ENCODE results near the gene CDH13.

The CDH13 gene

GRCh38 chr16:82695806-82696205 is 69.0 kb downstream of the CDH13 start:
- H3K27ac ChIP-seq (ENCODE audit: low read length): no peak overlapping the region
- no peak for DNase-seq (ENCODE audit: low read depth, low spot score)
- H3K36me3 ChIP-seq (ENCODE audit: control insufficient read depth, insufficient read depth, low read length): no peaks in the 10 kb centered on the region
- H3K27me3 ChIP-seq (ENCODE audit: control insufficient read depth, insufficient read depth, low read length): no peaks in the 10 kb centered on the region
- no peak overlapping the region for H3K4me3 ChIP-seq (ENCODE audit: low read length)
- H3K9me3 ChIP-seq (ENCODE audit: control insufficient read depth, insufficient read depth, low read length): no peaks in the 10 kb centered on the region
- H3K4me1 ChIP-seq (ENCODE audit: control insufficient read depth, insufficient read depth, low read length): no peaks in the 10 kb centered on the region
- WGBS (ENCODE audit: insufficient coverage, insufficient read length): no CpG with 5 or more reads among the region's 1 CpG

DNA sequence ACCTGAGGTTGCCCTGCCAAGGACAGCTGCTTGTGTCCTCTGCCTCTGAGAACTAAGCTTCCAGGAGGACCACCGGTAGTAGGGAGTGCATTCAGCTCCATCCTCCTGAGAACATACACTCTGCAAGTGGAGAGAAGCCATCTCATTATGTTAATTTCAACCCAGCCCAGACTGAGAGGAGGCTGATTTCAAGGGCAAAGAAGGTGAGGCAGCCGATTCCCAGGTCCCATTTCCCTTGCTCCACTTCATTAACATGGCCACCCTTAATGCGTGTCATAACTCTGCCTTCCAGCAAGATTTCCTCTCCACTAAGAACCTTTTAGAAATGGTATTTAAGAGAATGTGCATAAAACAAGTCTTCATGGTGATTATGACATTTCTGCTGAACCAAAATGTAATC is 72.5 kb downstream of the CDH13 start:
- H3K9me3 ChIP-seq (ENCODE audit: control insufficient read depth, insufficient read depth, low read length): no peaks in the 10 kb centered on the region
- H3K4me3 ChIP-seq (ENCODE audit: low read length): no peak overlapping the region
- no peak overlapping the region for H3K27ac ChIP-seq (ENCODE audit: low read length)
- H3K4me1 ChIP-seq (ENCODE audit: control insufficient read depth, insufficient read depth, low read length): no peaks in the 10 kb centered on the region
- no CpG with 5 or more reads among the region's 3 CpGs for WGBS (ENCODE audit: insufficient coverage, insufficient read length)
- H3K36me3 ChIP-seq (ENCODE audit: control insufficient read depth, insufficient read depth, low read length): no peaks in the 10 kb centered on the region
- no peak for DNase-seq (ENCODE audit: low read depth, low spot score)
- no peaks in the 10 kb centered on the region for H3K27me3 ChIP-seq (ENCODE audit: control insufficient read depth, insufficient read depth, low read length)

DNA sequence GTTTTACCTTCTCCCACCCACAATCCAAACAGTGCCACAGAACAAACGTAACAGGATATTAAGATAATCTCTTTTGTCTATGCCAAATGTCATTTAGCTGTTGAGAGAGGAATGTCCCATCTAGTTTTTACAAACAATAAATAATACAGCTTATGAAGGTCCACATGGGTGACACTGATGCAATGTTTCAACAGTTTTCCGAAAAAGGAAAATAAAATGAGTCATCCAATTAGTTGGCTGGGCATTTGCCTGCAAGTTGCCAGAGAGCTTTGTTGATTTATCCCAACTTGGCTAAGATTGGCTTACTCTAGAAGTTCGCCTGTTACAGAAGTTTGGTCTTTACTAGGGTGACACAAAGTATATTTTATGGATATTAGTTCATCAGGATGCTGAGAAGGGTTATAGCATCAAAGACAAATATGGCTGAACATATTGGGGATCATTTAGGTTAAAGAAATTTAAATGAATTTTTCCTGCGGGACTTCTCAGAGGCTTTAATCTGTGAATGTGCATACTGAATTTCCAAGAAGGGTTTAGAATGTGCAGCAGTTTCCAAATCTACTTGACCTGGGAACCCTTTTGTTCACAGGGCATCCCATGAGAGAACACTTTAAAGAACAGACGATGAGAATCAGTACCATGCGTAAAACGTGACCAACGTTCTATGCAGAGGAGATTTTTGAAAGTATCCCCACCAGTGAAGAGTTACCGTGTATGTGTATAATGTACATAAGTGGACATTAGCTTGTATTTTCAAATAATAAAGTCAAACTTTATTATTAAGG is 73.1 kb downstream of the CDH13 start:
- no peaks in the 10 kb centered on the region for H3K9me3 ChIP-seq (ENCODE audit: control insufficient read depth, insufficient read depth, low read length)
- H3K4me1 ChIP-seq (ENCODE audit: control insufficient read depth, insufficient read depth, low read length): no peaks in the 10 kb centered on the region
- no peaks in the 10 kb centered on the region for H3K36me3 ChIP-seq (ENCODE audit: control insufficient read depth, insufficient read depth, low read length)
- no peak overlapping the region for H3K4me3 ChIP-seq (ENCODE audit: low read length)
- no peaks in the 10 kb centered on the region for H3K27me3 ChIP-seq (ENCODE audit: control insufficient read depth, insufficient read depth, low read length)
- WGBS (ENCODE audit: insufficient coverage, insufficient read length): no CpG with 5 or more reads among the region's 9 CpGs
- H3K27ac ChIP-seq (ENCODE audit: low read length): no peak overlapping the region
- no peak for DNase-seq (ENCODE audit: low read depth, low spot score)

- Histone ChIP-seq H3K27ac (ENCODE audit: low read length) (no peak overlapping the region), H3K9me3 (ENCODE audit: control insufficient read depth, insufficient read depth, low read length) (no peaks in the 10 kb centered on the region), H3K27me3 (ENCODE audit: control insufficient read depth, insufficient read depth, low read length) (no peaks in the 10 kb centered on the region), H3K36me3 (ENCODE audit: control insufficient read depth, insufficient read depth, low read length) (no peaks in the 10 kb centered on the region), H3K4me1 (ENCODE audit: control insufficient read depth, insufficient read depth, low read length) (no peaks in the 10 kb centered on the region), H3K4me3 (ENCODE audit: low read length) (no peak overlapping the region)
- WGBS (ENCODE audit: insufficient coverage, insufficient read length): no CpG with 5 or more reads among the region's 5 CpGs
- DNase-seq (ENCODE audit: low read depth, low spot score): no peak
Observed at GRCh38 chr16:82700541-82701235, 73.9 kb downstream of the CDH13 start.

DNA sequence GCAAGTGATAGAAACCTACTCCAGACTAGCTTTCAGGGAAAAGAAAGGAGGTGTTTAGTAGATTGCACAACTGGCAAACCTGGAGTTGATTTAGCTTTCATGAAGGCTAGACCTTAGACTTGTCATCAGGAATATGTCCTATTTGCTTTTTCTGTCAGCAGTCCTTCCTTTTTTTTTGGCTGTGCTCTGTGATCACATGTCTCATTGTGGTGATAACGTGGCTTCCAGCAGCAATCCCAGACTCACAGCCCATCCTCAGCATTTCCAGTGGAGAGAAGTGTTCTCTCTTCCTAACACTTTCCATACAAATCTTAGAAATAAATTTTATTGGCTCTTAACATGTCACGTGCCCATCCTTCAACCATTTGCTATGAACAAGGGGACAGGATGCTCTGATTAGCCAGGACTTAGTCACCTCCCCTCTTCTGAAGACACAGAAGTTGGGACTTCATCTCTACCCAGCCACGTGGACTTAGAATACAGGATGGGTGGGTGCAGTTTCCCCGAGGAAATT is 74.7 kb downstream of the CDH13 start:
- H3K4me3 ChIP-seq (ENCODE audit: low read length): no peak overlapping the region
- DNase-seq (ENCODE audit: low read depth, low spot score): no peak
- H3K27me3 ChIP-seq (ENCODE audit: control insufficient read depth, insufficient read depth, low read length): no peaks in the 10 kb centered on the region
- H3K36me3 ChIP-seq (ENCODE audit: control insufficient read depth, insufficient read depth, low read length): no peaks in the 10 kb centered on the region
- no peaks in the 10 kb centered on the region for H3K9me3 ChIP-seq (ENCODE audit: control insufficient read depth, insufficient read depth, low read length)
- no CpG with 5 or more reads among the region's 4 CpGs for WGBS (ENCODE audit: insufficient coverage, insufficient read length)
- no peak overlapping the region for H3K27ac ChIP-seq (ENCODE audit: low read length)
- H3K4me1 ChIP-seq (ENCODE audit: control insufficient read depth, insufficient read depth, low read length): no peaks in the 10 kb centered on the region

DNA sequence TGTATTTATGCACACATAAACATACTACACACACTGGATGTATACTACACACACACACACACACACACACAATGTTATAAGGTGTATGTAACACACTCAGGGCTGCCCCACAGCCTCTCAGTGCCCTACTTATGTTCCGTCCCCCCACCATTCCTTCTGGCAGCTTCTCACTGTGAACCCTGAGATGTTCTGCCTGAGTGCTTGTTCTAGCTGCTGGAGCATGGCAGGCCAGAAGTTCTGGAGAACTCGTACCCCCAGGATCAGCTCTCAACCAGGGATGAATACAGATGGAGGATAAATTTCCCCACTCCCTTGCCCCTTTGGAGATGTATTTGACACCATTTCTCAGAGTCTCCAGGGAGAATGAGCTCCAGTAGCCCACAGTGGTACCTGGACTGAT is 76.4 kb downstream of the CDH13 start:
- no peak overlapping the region for H3K27ac ChIP-seq (ENCODE audit: low read length)

GRCh38 chr16:82703871-82704768 is 77.4 kb downstream of the CDH13 start:
- Histone ChIP-seq H3K4me1 (ENCODE audit: control insufficient read depth, insufficient read depth, low read length) (peaks cover 7% of the 10 kb centered on the region), H3K9me3 (ENCODE audit: control insufficient read depth, insufficient read depth, low read length) (no peaks in the 10 kb centered on the region), H3K4me3 (ENCODE audit: low read length) (no peak overlapping the region), H3K36me3 (ENCODE audit: control insufficient read depth, insufficient read depth, low read length) (no peaks in the 10 kb centered on the region), H3K27ac (ENCODE audit: low read length) (no peak overlapping the region), H3K27me3 (ENCODE audit: control insufficient read depth, insufficient read depth, low read length) (no peaks in the 10 kb centered on the region)
- DNase-seq (ENCODE audit: low read depth, low spot score): no peak
- WGBS (ENCODE audit: insufficient coverage, insufficient read length): no CpG with 5 or more reads among the region's 7 CpGs

More for the DNA sequence above, 76.4 kb downstream of the CDH13 start:
- peaks cover 7% of the 10 kb centered on the region for H3K4me1 ChIP-seq (ENCODE audit: control insufficient read depth, insufficient read depth, low read length)
- no peaks in the 10 kb centered on the region for H3K9me3 ChIP-seq (ENCODE audit: control insufficient read depth, insufficient read depth, low read length)
- no peak for DNase-seq (ENCODE audit: low read depth, low spot score)
- no peaks in the 10 kb centered on the region for H3K36me3 ChIP-seq (ENCODE audit: control insufficient read depth, insufficient read depth, low read length)
- WGBS (ENCODE audit: insufficient coverage, insufficient read length): no CpG with 5 or more reads among the region's 2 CpGs
- no peaks in the 10 kb centered on the region for H3K27me3 ChIP-seq (ENCODE audit: control insufficient read depth, insufficient read depth, low read length)
- no peak overlapping the region for H3K4me3 ChIP-seq (ENCODE audit: low read length)

DNA sequence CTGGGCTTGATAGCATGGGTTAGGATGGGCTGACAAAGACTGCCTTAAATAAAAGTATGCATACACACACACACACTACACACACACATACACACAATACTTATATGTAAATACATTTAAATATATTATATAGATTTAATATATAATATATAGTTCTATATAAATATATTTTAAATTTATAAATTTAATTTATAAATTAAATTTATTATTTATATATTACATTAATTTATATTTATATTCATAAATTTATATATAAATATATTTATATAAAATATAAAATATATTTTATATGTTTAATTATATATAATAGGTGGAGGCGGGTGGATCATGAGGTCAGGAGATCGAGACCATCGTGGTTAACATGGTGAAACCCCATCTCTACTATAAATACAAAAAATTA is 83.2 kb downstream of the CDH13 start:
- peaks cover 7% of the 10 kb centered on the region for H3K4me1 ChIP-seq (ENCODE audit: control insufficient read depth, insufficient read depth, low read length)
- H3K27me3 ChIP-seq (ENCODE audit: control insufficient read depth, insufficient read depth, low read length): no peaks in the 10 kb centered on the region
- no peak overlapping the region for H3K27ac ChIP-seq (ENCODE audit: low read length)
- no peak overlapping the region for H3K4me3 ChIP-seq (ENCODE audit: low read length)
- H3K36me3 ChIP-seq (ENCODE audit: control insufficient read depth, insufficient read depth, low read length): no peaks in the 10 kb centered on the region
- DNase-seq (ENCODE audit: low read depth, low spot score): no peak
- WGBS (ENCODE audit: insufficient coverage, insufficient read length): no CpG with 5 or more reads among the region's 3 CpGs
- H3K9me3 ChIP-seq (ENCODE audit: control insufficient read depth, insufficient read depth, low read length): no peaks in the 10 kb centered on the region

- Histone ChIP-seq H3K27me3 (ENCODE audit: control insufficient read depth, insufficient read depth, low read length) (no peaks in the 10 kb centered on the region), H3K36me3 (ENCODE audit: control insufficient read depth, insufficient read depth, low read length) (no peaks in the 10 kb centered on the region), H3K4me3 (ENCODE audit: low read length) (no peak overlapping the region), H3K4me1 (ENCODE audit: control insufficient read depth, insufficient read depth, low read length) (no peaks in the 10 kb centered on the region), H3K9me3 (ENCODE audit: control insufficient read depth, insufficient read depth, low read length) (no peaks in the 10 kb centered on the region), H3K27ac (ENCODE audit: low read length) (no peak overlapping the region)
- no CpG with 5 or more reads among the region's 4 CpGs for WGBS (ENCODE audit: insufficient coverage, insufficient read length)
- DNase-seq (ENCODE audit: low read depth, low spot score): no peak
Observed at GRCh38 chr16:82713778-82714177, 87.0 kb downstream of the CDH13 start.

DNA sequence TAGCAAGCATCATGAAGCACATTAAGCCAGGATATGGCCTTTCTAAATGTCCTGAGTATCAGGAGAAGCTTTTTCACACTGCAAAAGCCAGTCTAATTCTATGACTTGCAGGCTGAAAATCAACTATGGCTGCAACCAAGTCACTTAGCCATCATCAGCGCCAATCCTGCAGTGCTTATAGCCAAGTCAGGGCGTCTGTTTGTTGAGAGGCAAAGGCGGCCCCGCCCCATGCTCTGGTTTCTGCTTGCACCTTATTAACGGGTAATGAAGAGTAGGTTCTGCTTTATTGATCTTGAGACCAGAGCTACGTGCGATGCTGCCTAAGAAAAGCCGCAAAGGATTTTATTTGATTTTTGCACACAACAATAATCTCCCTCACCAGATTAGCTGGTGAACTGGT is 88.4 kb downstream of the CDH13 start:
- DNase-seq (ENCODE audit: low read depth, low spot score): no peak
- no CpG with 5 or more reads among the region's 8 CpGs for WGBS (ENCODE audit: insufficient coverage, insufficient read length)

More for the DNA sequence above, 88.4 kb downstream of the CDH13 start:
- Histone ChIP-seq H3K27ac (ENCODE audit: low read length) (no peak overlapping the region), H3K9me3 (ENCODE audit: control insufficient read depth, insufficient read depth, low read length) (no peaks in the 10 kb centered on the region), H3K36me3 (ENCODE audit: control insufficient read depth, insufficient read depth, low read length) (no peaks in the 10 kb centered on the region), H3K4me3 (ENCODE audit: low read length) (no peak overlapping the region), H3K27me3 (ENCODE audit: control insufficient read depth, insufficient read depth, low read length) (no peaks in the 10 kb centered on the region), H3K4me1 (ENCODE audit: control insufficient read depth, insufficient read depth, low read length) (no peaks in the 10 kb centered on the region)
